Loucy (cell line): ENCODE data around the gene TRIM2.

Experiments used
- EZH2phosphoT487 ChIP-seq: fragments of 200-600 bp; IDR thresholded peaks from 2 replicates; pipeline ENCODE4 v1.6.1; 2018; ENCODE audit warnings: antibody characterized with exemption, mild to moderate bottlenecking, moderate library complexity, borderline replicate concordance
- TF ChIP-seq, protein P1 (sequence below): fragments of 200-600 bp; sonication (generic); conservative IDR thresholded peaks from 2 replicates; pipeline ENCODE4 v1.5.1; 2014; ENCODE audit warnings: mild to moderate bottlenecking, antibody characterized with exemption, low read length

DNA sequence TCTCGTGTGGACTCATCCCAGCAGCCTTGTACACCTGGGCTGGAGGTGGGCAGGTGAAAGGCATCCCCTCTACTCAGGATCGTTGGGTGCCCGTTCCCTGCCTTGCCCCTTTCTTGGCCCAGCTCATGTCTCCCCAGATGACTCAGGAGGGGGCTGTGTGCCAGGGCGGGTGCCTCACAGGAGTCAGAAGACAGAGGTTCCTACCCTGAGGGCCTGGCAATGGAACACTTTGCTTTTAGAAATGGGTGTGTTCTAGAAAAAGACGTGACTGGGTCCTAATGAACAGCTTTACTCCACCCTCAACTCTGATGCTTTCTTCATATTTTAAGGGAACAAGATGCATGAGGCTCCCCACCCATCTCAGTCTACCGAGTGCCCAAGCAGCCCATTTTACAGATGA, 22.5 kb upstream of the TRIM2 start:
- TF ChIP-seq, protein P1, sequence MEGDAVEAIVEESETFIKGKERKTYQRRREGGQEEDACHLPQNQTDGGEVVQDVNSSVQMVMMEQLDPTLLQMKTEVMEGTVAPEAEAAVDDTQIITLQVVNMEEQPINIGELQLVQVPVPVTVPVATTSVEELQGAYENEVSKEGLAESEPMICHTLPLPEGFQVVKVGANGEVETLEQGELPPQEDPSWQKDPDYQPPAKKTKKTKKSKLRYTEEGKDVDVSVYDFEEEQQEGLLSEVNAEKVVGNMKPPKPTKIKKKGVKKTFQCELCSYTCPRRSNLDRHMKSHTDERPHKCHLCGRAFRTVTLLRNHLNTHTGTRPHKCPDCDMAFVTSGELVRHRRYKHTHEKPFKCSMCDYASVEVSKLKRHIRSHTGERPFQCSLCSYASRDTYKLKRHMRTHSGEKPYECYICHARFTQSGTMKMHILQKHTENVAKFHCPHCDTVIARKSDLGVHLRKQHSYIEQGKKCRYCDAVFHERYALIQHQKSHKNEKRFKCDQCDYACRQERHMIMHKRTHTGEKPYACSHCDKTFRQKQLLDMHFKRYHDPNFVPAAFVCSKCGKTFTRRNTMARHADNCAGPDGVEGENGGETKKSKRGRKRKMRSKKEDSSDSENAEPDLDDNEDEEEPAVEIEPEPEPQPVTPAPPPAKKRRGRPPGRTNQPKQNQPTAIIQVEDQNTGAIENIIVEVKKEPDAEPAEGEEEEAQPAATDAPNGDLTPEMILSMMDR = no peak
- no peak for TF ChIP-seq EZH2phosphoT487
